NCI-H2081 (cell line): ENCODE data around the gene DIAPH3.

Experiments used
- DNase-seq, 2 experiments: peaks; one replicate each; lab custom pipeline; 2025; lab: John Stamatoyannopoulos, UW

Gene DIAPH3

DNA sequence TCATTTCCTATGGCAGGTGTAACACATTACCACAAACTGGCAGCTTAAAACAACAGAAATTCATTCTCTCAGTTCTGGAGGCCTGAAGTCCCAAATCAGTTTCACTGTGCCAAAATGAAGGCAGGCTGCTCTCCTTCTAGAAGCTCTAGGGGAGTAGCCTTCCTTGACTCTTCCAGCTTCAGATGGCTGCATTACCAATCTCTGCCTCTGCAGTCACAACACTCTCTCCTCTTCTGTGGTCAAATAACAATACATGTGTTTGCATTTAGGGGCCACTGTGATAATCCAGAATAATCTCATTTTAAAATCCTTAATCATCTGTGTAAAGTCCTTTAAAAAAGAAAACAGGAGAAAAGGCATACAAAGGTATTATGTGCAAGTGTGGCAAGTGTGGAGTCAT is 7.8 kb downstream of the DIAPH3 start:
- no peak for DNase-seq

DNA sequence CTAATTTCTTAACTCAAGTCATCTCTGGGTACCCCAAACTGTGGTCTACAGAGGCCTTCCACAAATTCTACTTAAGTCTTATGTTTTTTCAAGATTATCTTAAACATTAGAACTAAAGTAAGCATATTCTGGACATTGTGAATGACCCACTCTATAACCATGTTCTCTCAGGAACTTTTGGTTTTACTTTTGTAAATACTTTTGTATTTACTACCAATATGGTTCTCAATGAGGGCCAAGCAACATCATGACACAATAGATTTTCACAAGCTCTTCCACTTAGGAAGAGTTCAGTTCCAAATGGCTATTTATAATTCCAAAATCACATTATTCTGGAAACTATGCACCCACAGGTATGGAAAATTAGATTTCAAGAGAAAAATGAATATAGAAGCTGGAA is 10.8 kb downstream of the DIAPH3 start:
- no peak for DNase-seq

- no peak for DNase-seq
Measured at GRCh38 chr13:60152114-60152513, 11.6 kb downstream of the DIAPH3 start.

GRCh38 chr13:60150538-60150937 is 13.2 kb downstream of the DIAPH3 start:
- DNase-seq, result no peak

DNA sequence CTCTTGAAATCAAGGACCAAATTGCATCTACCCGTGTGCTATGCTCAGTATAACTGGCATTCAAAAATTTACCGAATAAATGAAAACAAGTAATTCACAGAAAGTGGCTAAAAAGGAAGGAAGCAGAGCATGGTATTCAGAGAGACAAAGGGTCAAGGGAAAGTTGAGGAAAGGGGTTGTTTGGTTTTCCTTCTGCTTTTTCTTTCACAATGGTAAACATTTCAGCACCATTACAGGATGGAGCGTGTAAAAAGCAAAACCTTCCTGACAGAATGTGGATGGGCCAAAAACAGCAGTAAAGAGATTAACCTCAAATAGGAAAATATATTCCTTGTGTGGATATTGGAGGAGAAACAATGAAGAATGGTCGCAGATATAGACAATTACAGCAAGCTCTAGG is 14.8 kb downstream of the DIAPH3 start:
- no peak for DNase-seq

- DNase-seq, result no peak
Measured at GRCh38 chr13:60147361-60147760, 16.4 kb downstream of the DIAPH3 start.

DNA sequence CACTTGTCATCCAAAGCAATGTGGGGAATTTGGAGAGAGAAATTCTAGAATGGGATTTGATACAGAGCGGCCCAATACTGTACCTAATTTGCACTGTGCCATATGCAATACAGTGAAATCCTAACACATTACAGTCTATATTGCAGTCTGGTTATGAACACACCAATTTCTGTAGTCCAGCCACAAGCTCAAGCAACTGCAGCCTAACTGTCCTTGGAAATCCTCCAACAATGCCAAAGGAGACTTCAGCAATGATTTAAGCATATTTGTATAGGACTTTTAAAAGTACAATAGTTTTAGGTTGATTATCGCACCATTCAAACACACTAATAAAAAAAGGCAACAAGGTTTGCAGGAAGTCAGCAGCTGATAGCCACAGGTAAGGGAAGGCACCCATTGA is 17.3 kb downstream of the DIAPH3 start:
- no peak for DNase-seq

DNA sequence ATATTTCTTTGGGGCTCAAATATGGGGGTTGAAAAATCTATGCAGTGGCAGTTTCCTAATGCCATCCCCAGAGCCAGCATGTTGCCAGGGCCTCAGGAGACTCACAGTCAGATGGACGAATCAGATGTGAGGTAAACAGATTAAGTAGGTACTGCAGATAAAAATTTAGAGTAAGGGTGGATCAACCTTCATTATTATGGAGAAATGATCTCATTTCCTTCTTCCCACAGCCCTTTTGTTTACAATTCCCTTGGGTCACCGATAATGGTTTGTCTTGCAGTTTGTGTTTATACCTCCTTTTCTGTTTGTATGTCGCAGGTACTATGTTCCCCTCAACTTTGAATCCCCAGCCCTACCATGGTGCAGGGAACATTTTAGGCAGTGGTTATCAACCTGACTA is 20.0 kb downstream of the DIAPH3 start:
- no peak for DNase-seq

GRCh38 chr13:60139272-60139671 is 24.5 kb downstream of the DIAPH3 start:
- no peak for DNase-seq

DNA sequence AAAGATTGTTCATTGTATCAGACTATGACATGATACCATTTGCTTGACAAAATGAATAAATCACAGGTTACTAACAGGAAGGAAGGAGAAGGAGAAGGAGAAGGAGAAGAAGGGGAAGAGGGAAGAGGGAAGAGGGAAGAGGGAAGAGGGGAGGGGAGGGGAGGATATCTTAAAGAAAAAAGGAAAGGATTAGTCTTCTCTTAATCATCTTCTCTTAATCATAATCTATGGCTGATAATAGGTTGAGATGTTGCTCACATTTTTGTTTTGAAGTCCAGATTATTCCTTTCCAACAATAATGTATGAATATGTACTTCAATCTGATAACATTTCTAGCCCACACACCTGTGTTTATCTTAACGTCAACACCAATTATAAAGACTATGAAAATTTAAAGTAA is 25.1 kb downstream of the DIAPH3 start:
- DNase-seq, result no peak

DNA sequence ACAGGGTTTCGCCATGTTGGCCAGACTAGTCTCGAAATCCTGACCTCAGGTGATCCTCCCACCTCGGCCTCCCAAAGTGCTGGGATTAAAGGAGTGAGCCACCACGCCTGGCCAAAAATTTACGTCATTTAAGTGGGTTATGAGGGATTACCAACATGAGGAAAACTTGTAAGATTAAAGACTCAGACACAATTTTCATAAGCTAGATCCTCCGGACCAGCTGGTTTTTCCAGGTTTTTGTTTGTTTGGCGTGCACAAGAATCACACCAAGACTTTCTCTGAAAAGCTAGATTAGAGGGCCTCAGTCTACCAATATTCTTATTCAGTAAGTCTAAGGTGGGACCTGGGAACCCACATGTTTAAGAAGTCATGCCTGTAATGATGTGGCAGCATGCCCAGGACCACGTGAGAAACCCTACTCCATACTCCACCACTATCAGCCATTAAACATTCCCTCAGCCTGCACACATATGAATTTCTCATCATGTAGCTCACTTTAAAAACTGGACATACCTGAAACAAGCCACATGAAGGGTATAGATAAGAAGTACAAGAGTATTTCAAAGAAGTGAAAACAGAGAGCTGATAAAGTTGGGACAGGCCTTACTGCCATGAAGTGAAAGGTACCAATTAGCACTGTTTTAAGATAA is 25.7 kb downstream of the DIAPH3 start:
- DNase-seq, result no peak

GRCh38 chr13:60135344-60135743 is 28.4 kb downstream of the DIAPH3 start:
- DNase-seq, result no peak

DNA sequence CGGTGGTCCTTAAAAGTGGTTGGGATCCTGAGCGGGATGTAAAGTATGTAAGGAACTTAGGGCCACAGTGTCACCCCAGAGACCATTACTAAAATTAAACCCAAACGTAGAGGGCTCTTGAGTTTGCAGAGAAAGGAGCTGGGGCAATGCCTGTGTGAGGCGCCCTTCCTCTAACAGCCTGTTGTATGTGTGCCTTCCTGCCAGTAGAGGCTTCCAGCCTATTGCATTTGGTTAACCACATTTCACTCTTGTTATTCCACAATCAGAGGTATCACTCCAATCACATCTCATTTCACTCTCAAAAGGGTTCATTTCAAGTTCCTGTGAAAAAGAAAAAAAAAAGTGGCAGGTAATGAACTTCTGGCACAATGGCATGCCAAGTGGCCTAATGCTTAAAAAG is 29.4 kb downstream of the DIAPH3 start:
- no peak for DNase-seq

GRCh38 chr13:60121337-60121687 is 42.4 kb downstream of the DIAPH3 start:
- no peak for DNase-seq

DNA sequence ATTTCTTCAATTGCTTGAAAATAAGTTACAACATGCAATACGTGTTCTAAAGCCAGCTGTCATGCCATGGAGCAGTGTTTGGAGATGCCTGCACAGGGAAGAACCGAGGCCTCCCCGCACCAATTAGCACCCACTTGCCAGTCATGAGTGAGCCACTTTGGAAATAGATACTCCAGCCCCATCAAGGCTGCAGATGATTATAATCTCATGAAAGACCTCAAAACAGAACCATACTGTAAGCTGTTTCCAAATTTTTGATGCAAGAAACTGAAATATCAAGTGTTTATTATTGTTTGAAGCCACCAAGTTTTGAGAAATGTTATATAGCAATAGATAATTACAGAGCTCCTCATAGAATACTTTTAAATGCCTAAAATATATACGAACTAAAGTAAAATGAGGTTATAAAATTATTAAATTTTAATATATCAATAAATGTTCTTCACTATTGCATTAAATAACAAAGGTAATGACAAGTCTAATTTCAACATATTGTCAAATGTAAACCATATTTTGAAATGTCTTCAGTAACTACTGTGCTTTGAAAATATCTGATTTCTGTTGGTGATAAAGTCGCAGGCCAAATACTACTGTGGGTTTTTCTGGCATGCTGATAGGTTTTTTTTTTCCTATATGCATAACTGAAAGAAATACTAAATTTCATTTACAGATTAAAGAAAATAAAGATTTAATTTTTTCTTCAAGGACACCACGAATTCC is 43.0 kb downstream of the DIAPH3 start:
- DNase-seq, result no peak

GRCh38 chr13:60118696-60119400 is 44.9 kb downstream of the DIAPH3 start:
- no peak for DNase-seq

- DNase-seq, result no peak
Measured at GRCh38 chr13:60114499-60115028, 49.2 kb downstream of the DIAPH3 start.

GRCh38 chr13:60112771-60113170 is 51.0 kb downstream of the DIAPH3 start:
- DNase-seq, result no peak

- no peak for DNase-seq
Measured at GRCh38 chr13:60111691-60112090, 52.0 kb downstream of the DIAPH3 start.

- no peak for DNase-seq
Measured at GRCh38 chr13:60109285-60109684, 54.4 kb downstream of the DIAPH3 start.

GRCh38 chr13:60108589-60108988 is 55.1 kb downstream of the DIAPH3 start:
- DNase-seq, result no peak

- DNase-seq, result no peak
Measured at GRCh38 chr13:60099631-60100420, 63.9 kb downstream of the DIAPH3 start.
